GM12892 (cell line): ENCODE results near the gene SYNE1.

Experiments used
- POLR2A ChIP-seq: IDR thresholded peaks from 2 replicates; pipeline ENCODE4 v1.6.1; 2011; ENCODE audit warnings: low read depth, low read length, control low read depth
- POLR2AphosphoS5 ChIP-seq: IDR thresholded peaks from 2 replicates; pipeline ENCODE4 v1.6.1; 2011; ENCODE audit warnings: low read depth, low read length, control low read depth

GRCh38 chr6:152356662-152357061 is 280.5 kb downstream of the SYNE1 start:
- TF ChIP-seq POLR2A (no peak), POLR2AphosphoS5 (no peak)
